ENCODE measurements around the gene GEMIN7.

GRCh38 chr19:45103156-45103507 is 24.1 kb downstream of the GEMIN7 start:
- TF ChIP-seq CTCF (IDR thresholded peaks at IDR 0.05; ENCODE audit: low read length) (no peak), EZH2 (IDR thresholded peaks at IDR 0.05; ENCODE audit: borderline replicate concordance, low read length) (no peak)

All from OCI-LY1 (cell line).